Measurements from ENCODE around the gene NCEH1. TPM values are rescaled to one million over a fixed set of nuclear protein-coding genes. Genes with fewer than 3 reads are reported as not detected.
A peak's percentile ranks its signal among the peaks of the same experiment; 100 is the strongest.
"Not testable (repeated sequence)": the region's sequence is repeated elsewhere in the genome, so short reads cannot be mapped to it uniquely, and the experiment has no call there.

Gene NCEH1
- total RNA-seq, 1 donor from 2014 or later, result 60.4 TPM

DNA sequence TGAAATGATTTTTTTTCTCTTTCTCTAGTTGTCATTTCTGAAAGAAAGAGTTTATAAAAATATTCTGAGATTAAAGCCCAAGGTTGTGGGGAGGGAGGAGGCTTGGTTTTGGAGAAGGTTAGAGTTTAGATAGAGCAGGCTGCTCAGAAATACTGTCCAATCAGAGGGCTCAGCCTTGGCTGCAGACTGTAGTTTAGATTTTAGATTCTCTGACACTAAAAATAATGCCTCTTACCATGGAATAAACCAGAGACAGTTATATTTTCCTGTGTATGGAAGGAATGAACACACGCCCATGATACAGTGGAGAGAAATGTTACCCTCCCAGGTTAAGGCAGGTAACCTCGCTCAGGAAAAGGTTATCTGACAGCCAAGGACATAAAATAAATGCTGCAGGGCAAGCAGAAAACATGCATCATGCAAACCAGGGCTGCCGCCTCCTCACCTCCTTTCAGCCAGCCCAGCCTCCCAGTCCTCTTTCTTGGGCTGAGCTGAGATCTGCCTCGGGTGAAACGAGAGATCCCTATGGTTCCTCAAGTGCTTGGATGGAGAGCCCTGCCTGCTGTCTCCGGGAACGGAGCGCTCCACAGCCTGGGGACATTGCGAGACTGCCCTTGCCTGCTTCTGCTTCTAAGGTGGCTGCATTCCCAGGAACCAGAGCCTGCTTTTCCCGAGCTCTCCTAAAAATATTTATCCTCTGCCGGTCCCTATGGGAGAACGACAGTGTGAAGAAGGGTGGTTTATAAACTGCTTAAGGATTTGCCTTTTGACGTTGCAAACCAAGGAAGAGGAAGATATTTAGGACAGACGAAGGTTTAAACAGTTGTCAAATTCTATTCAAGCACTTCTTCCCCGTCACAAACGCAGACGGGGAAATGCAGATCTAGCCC is 848 bp downstream of the NCEH1 start:
- DNase-seq (ENCODE audit: missing footprints) (peak; percentile 73), ATAC-seq (peak; percentile 64)
- intact Hi-C loops (cut with DNase I), result loop anchor here (2.0 kb wide), 1 partner anchor 39 kb away; no protein-coding TSS in a partner anchor

DNA sequence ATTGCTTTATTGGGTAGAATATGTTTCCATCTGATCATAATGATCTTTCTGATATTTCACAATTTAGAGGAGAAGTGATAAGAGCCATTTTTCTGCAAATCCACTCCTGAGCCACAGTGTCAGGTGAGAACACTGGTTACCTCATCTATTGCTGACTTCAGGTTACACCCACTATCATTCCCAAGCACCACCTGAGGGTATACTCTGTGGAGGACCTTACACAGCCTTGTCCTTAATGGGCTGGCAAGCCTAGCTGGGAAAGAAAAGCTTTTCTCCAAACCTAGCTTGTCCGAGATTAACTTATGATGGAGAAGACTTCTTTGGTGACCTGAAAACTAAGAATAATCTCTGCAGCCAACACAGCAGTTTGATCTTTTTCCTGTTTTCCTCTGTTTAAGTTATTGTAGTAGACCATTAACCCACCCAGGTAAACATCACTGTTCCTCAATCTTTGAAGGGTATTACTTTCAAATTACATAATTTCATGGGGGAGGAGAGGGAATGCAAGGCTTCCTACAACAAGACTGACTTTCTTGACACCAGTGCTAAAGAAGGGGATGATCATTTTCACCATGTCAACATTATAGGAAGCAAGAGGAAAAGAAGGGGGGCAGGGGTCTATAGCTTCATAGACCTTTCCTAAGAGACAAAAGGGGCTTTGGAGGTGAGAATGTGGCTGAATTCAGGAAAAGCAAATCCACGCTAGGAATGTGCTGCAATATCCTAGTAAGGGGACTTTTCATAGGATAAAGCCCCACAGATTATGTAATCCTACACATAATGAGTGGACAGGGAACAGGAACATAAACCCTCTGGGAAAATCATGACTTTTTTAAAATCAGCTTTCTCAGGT is 1.7 kb downstream of the NCEH1 start:
- intact Hi-C loops (cut with DNase I), result no loop called here
- DNase-seq (ENCODE audit: missing footprints), result no peak
- ATAC-seq, result no peak

DNA sequence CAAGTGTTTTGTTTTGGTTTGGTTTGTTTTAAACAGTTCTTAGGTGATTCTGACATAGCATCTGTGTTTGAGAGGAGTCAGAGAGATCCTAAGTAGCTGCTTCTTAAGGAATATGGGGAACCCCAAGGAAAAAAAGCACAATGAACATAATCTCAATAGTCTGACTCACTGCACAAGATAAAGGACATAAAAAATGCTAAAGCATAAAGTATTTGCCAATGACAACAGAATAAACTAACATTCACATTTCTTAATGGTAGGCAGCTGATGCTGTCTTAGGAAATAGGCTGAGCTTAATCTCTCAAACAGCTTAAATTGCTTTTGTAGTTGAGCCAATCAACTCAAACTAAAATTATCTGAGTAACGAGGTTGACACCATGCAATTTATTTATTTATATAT is 2.9 kb downstream of the NCEH1 start:
- intact Hi-C loops (cut with DNase I), result no loop called here
- DNase-seq (ENCODE audit: missing footprints), result no peak
- no peak for ATAC-seq

DNA sequence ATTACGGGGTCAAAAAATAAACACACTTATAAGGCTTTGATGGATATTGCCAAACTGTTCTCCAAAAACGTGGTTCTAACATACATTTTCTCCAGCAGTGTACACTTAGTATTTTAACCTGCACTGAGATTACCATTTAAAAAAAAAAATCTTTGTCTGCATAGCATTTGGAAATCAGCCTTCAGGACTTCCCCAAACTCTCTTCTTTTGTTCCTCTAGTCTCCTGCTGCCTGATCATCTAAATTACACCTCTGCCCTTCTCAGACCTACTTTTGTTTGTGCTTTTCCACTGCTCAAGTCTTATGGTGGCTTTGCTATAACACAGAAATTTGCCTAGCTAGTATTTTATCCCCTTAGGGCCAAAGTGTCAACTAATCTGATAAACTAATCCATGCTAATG is 3.8 kb downstream of the NCEH1 start:
- DNase-seq (ENCODE audit: missing footprints), result no peak
- ATAC-seq, result no peak
- intact Hi-C loops (cut with DNase I), result no loop called here

DNA sequence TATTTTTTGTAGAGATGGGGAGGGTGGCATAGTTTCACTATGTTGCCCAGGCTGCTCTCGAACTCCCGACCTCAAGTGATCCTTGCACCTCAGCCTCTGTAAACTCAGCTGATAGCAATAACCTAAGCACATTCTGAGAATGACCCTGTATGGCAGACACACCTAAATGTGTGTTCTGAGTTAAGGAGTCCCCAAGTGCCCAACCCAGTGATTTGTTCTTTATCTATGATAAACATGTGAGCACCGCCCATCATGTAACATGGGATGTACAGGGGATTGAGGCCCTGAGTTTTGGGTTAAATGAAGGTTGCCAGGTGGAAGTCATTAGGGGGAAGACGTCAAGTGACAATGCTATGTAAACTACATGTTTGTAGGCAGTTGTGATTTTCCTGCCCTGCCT is 5.7 kb downstream of the NCEH1 start:
- ATAC-seq (no peak), DNase-seq (ENCODE audit: missing footprints) (no peak)
- intact Hi-C loops (cut with DNase I), result no loop called here

DNA sequence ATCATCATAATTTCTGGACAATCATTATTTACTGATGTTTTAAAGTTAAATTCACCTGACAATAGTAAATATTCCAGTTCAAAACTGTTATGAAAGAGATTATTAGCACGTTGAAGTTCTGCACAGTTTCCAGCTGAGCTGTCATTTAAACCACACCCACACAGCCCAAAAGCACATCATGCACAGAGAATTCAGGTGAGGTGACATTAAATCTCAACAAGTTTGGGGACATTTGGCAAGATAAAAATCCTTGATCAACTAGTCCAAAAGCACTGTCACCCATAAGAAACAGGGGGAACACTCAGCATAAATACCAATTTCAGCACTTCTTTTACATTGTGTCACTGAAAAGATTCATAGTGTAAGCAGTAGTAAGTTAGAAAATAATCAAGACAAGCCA is 6.9 kb downstream of the NCEH1 start:
- no peak for ATAC-seq
- no peak for DNase-seq (ENCODE audit: missing footprints)
- intact Hi-C loops (cut with DNase I), result no loop called here

DNA sequence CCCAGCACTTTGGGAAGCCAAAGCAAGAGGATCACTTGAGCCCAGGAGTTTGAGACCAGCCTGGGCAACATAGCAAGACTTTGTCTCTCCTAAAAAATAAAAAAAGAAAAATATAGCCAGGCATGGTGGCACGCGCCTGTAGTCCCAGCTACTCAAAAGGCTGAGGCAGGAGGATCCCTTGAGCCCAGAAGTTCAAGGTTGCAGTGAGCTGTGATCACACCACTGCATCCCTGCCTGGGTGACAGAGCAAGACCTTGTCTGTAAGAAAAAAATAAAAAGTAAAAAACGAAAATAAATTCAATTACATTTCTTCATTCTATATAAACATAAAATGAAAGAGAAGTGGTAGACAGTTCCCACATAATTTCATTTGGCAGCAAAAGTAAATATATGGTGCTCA is 8.1 kb downstream of the NCEH1 start:
- intact Hi-C loops (cut with DNase I); DNase-seq (ENCODE audit: missing footprints); ATAC-seq: not testable (repeated sequence)

DNA sequence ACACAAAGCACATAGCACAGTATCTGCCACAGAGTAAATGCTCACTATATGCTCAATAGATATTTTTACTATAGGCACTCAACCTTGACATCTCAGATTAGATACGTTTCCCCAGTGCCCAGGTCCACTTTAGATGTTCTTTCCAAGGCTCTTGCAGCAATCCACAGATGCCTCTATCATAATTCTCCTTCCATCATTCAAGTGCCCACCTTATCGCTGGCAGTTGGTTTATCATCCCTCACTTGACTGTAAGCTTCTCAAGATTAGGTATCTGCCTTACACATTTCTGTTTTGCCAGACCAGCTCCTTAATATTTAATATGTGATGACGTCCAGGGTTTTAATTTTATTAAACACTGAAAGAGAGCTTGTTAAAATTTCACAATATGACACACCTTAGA is 8.6 kb downstream of the NCEH1 start:
- no peak for DNase-seq (ENCODE audit: missing footprints)
- intact Hi-C loops (cut with DNase I), result no loop called here
- ATAC-seq, result no peak

DNA sequence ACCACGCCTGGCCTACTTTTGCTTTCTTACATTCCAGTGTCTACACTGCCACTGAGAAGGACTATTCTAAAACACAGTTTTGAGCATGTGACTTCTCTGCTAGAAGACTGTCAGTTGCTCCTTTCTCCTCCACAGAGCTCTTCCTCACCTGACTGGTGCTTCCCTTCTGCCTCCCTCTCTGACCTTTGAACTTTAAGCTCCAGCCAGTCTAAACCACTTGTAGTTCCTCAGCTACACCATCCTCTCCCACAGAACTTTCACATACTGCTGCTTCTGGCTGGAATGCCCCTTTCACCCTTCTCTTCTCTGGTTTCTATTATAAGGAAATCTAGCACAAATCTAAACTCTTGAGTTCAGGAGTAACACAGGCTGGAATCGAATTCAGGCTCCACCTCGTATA is 9.1 kb downstream of the NCEH1 start:
- ATAC-seq, result no peak

DNA sequence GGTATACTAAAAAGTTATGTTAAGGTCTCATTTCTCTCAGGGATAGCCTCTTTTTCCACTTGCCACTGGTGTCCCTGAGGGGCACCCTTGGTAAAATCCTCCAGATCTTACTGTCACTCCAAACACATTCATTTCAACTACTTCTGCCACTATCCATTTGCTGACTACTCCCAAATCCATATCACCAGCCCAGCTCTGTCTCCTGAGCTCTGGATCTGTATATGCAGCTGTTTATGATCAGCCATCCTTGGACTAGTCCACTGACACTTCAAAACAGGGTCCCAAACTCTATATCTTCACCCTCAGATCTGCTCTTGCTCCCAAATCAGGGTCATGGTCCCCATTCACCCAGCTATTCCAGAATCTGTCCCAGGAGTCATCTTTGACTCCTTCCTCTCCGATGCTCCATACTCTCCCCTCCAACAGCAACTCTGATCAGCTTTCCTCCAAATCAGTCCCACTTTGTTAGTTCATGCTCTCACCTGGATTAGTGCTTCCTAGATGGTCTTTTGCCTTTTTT is 9.9 kb downstream of the NCEH1 start:
- no peak for ATAC-seq
- DNase-seq (ENCODE audit: missing footprints), result no peak
- intact Hi-C loops (cut with DNase I), result no loop called here

More for the DNA sequence above, 9.1 kb downstream of the NCEH1 start:
- no peak for DNase-seq (ENCODE audit: missing footprints)
- intact Hi-C loops (cut with DNase I), result no loop called here

DNA sequence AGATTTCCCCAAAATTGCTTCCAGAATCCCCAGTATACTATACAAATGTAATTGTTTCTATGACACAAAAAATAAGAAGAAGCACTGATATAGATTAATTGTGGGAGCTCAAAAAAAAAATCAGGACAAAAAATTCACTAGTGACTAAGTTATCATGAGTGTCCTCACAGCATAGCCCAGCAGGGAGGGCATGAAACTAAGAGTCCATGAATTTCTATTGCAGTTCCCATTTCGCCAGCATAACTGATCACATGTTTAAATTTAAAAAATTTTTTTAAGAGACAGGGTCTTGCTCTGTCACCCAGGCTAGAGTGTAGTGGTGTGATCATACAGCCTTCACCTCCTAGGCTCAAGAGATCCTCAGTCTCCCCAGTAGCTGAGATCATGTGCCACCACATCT is 10.6 kb downstream of the NCEH1 start:
- intact Hi-C loops (cut with DNase I), result no loop called here
- DNase-seq (ENCODE audit: missing footprints), result no peak
- no peak for ATAC-seq

DNA sequence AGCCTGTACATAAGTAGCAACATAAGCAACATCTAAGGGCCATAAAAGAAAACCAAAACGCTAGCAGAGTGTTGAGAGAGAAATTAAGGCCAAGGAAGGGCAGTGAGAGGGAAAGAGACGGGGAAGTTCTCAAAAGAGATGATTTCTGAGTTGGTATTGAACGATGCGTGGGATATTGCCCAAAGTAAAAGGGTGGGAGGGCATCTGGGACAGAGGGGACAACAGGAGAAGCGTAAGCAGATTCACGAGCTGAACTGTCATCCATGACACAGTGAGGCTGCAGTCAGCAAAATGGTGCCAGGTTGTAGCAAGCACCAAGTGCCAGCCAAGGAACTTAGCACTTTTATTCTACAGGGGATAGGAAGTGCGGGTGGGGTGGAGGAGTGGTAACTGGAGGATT is 11.8 kb downstream of the NCEH1 start:
- DNase-seq (ENCODE audit: missing footprints) (no peak), ATAC-seq (no peak)
- intact Hi-C loops (cut with DNase I), result no loop called here

DNA sequence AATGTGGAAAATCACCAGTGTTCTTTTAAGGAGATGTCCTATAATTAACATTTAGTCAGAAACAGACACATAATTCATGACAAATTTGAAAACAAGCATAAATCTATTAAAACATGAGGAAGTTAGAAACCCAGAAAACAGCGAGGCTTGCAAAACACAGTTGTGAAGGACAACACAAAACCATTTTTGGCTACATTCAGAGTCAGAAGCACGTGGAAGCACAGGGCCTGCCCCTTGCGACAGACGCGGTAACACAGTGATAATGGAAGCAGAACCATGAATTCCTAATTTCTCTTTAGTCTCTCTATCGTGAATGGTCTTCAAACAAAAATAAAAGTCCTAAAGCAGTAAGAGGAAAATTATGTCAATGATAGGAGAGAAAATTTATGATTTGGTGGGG is 12.2 kb downstream of the NCEH1 start:
- intact Hi-C loops (cut with DNase I), result no loop called here
- DNase-seq (ENCODE audit: missing footprints) (no peak), ATAC-seq (peak; percentile 54)

DNA sequence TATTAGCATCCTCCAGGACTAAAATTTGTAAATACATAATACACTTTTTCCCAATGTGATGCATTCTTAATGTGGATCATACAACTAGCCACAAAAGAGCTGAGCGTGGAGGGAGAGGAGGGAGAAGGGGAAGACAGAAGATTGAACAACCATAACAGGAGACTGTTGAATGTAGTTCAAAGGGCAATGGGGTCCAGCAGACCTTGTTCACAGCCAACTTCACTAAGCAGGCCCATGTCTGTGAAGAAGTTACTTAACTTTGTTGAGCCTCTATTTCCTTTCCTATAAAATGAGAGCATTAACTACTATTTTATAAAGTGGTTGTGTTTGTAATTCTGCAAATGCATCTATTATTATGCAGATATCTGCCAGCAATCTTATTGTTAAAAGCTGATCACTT is 13.3 kb downstream of the NCEH1 start:
- DNase-seq (ENCODE audit: missing footprints) (no peak), ATAC-seq (no peak)
- intact Hi-C loops (cut with DNase I), result no loop called here

DNA sequence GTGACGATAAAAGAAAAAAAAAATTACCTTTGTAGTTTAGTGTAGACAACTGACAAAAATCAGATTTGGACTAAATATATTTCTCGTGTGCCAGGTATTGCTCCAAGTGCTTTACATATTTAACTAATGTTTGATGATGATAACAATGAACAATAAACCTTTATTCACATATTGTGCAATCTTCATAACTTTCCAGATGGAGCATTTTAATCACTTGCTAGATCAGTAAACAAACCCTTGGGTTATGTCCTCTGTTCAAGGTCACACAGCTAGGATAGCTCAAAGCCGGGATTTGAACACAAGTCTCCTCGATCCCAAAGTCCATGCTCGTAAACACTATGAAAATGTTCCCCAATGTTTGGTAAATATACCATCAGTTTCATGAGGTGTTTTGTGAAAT is 14.5 kb downstream of the NCEH1 start:
- ATAC-seq, result no peak
- intact Hi-C loops (cut with DNase I), result no loop called here
- DNase-seq (ENCODE audit: missing footprints), result no peak

DNA sequence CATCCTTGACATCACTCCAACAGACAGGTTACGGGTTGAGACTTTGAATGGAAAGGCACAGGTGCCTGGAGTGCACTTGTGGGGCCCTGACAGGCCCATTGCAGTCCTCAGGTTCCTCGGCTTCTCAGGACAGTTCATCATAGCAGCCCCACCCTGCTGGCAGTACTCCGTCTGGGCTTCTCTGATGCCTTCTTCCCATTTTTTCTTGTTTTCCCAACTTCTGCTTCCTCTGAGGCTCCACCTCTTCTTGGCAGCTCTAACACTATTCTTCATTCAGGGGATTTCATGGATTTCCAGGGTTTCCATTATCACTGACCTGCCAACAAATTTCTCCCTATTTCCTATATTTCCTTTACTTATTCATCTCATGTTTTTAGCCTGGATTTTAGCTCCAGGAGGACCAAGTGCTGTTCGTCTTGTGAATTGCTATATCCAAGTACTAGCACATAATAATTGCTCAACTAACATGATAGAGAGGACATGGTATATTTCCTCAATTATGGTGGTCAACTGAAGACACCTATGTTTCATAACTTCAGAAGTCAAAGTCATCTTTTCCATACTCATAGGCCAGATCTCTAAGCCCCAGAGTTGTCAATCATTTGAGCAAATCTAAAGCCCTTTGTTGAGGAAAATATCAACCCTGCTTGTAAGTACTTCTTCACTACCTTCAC is 16.2 kb downstream of the NCEH1 start:
- intact Hi-C loops (cut with DNase I), result no loop called here
- ATAC-seq (peak; percentile 38), DNase-seq (ENCODE audit: missing footprints) (no peak)

DNA sequence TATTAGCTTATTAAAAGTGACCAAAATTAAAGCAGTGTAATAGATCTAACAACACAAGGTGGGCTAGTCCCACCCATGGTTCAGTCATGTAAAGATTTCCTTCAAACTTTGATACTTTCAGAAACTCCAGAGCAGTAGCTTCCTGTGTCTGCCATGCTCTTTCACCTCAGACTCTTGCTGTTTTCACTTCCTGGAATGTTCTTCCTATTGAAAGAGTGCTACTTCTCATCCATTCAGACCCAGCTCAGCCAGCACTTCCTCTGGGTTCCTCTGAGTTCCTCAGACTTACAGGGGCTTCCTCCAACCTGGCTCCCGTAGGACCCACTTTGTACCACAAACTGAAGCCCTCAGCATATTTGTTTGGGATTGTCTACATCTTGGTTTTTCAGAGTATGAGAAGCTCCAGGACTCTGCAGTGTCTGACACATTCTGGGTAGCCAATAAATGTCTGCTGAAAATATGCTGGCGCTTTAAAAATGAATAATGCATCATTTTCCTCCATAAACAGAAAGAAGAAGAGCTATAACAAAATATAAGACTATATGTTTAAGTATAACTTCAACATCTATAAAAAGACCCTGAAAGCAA is 18.0 kb downstream of the NCEH1 start:
- no peak for ATAC-seq

DNA sequence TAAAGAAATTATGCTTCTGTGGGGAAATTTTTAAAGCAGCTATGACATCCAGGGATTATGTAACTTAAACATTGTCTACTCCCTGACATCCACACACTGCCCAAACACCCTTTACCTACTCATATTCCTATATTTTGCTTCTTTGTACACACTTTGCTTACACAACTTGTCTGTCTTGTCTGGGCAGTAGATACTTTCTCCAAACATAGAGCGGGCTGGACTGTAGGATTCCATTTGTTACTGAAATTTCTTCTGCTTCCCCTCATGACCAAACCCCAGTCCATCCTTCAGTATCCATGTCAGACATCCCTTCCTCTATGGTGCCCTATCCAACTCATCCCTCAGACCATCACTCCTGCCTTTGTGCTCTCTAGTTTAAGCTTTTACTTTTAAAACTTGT is 19.9 kb downstream of the NCEH1 start:
- DNase-seq (ENCODE audit: missing footprints), result no peak
- no peak for ATAC-seq
- intact Hi-C loops (cut with DNase I), result no loop called here

More for the DNA sequence above, 18.0 kb downstream of the NCEH1 start:
- DNase-seq (ENCODE audit: missing footprints), result no peak
- intact Hi-C loops (cut with DNase I), result no loop called here

DNA sequence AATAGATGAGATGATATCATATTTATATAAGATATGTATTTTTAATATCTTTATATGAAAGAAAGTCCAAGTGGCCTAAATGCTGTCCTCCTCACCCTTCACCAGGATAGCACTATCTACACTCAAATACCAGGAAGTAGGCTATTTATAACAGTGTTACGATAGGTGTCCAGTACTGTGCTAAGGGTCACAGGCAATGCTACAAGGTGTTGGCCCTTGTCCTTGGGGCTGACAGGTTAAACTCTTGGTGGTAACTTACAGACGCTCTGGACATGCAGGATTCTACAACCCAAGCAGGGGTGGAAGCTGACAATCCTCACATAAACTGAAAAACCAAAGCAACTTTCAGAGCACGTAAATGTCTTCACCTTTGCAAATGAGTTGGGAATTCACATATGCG is 22.3 kb downstream of the NCEH1 start:
- DNase-seq (ENCODE audit: missing footprints) (no peak), ATAC-seq (peak; percentile 88)
- intact Hi-C loops (cut with DNase I), result no loop called here

All from Right ventricle myocardium inferior (tissue), 1 donor.